DLD1 (cell line): ENCODE data around the gene FAM171A2.
"Not testable (repeated sequence)": the region's sequence is repeated elsewhere in the genome, so short reads cannot be mapped to it uniquely, and the experiment has no call there.

ENCODE experiments used
- in situ Hi-C: cut with HindIII; loops from 2 replicates; pipeline ENCODE4 v1.10.0; 2017; ENCODE audit warnings: low sequenced_read_pairs

The FAM171A2 gene

GRCh38 chr17:44347206-44348055 is 16.2 kb downstream of the FAM171A2 start:
- in situ Hi-C loops: not testable (repeated sequence)

- in situ Hi-C loops: no loop called here
Measured at GRCh38 chr17:44346064-44346844, 17.4 kb downstream of the FAM171A2 start.

GRCh38 chr17:44345454-44346026 is 18.1 kb downstream of the FAM171A2 start:
- in situ Hi-C loops: no loop called here

DNA sequence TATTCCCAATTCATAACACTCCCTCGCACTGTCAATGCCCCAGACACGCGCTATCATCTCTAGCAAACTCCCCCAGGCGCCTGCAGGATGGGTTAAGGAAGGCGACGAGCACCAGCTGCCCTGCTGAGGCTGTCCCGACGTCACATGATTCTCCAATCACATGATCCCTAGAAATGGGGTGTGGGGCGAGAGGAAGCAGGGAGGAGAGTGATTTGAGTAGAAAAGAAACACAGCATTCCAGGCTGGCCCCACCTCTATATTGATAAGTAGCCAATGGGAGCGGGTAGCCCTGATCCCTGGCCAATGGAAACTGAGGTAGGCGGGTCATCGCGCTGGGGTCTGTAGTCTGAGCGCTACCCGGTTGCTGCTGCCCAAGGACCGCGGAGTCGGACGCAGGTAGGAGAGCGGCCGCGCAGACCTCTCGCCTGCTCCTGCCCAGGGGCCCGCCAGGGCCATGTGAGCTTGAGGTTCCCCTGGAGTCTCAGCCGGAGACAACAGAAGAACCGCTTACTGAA is 18.7 kb downstream of the FAM171A2 start, which contains the start of gene GRN:
Gene GRN, plus strand, starts transcription at position 364 of the 515 bp plus-strand sequence. CDS start 3,863 bp downstream, outside the sequence.
- in situ Hi-C loops: no loop called here

DNA sequence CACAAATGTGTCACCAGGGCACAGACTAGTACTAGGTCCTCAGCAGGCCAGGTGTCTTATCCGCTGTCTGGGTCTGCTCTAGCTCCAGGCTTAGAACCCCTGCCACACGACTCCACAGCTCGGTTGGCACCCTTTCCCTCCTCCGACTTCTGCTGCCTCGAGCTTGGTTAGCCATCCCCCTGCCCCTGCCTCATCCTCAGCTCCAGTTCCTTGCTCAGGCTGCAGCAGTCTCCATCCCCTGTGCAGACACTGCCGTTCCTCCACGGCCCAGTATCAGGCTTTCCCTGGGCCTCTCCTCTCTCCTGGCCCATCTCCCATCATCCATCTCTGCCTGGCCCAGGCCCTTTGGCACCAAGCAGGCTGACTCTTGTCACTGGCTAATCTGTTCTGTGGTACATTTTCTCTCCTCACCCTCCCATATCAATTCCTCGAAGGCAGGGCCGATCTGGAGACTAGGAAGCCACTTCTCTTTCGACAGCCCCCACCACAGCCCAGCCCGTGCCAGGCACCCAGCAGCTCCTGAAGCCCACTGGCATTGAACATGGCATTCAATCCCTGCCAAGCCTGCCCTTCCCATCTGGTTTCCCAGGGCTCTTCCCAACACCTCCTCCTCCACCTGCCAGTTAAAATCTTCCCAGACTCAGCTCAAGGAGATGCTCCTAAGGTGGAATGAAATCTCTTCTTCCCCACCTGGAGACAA is 20.0 kb downstream of the FAM171A2 start:
- in situ Hi-C loops: no loop called here

DNA sequence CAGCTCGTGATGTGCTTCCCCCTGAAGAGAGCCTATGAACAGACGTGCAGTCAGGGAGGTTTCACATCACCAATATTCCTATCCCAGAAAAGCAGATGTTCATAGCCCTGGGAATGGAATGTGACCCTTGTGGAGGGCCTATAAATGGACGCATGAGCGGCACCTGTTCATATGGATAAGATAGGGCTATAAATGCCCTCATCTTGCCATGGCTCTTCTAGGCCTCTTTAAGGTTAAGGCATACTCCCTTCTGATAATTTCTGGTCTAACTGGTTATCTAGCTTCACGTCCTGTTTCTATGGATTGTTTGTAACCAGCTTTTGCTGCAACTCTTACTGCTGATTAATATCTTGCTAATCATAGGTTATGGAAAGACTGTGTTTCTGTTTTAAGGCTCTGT is 23.1 kb downstream of the FAM171A2 start:
- in situ Hi-C loops: not testable (repeated sequence)

GRCh38 chr17:44338702-44339101 is 25.0 kb downstream of the FAM171A2 start:
- in situ Hi-C loops: no loop called here

DNA sequence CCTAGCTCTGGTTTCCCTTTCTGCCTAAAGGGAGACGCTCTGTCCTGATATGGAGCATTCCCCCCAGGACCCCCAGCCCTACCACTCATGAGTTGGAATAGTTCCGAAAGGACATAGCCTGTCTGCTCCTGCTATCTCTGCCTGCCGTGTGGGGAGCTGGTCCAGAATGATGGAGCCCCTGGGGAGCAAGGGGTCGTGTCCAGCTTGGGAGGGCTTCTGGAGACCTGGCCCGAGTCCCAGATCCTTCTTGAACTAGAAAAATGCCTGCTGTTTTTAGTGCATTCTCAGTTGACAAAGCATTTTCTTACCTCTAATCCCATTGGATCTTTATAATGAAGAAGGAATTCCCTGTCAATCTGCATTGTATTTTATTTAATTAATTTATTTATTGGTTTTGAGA is 27.7 kb downstream of the FAM171A2 start:
- in situ Hi-C loops: no loop called here

DNA sequence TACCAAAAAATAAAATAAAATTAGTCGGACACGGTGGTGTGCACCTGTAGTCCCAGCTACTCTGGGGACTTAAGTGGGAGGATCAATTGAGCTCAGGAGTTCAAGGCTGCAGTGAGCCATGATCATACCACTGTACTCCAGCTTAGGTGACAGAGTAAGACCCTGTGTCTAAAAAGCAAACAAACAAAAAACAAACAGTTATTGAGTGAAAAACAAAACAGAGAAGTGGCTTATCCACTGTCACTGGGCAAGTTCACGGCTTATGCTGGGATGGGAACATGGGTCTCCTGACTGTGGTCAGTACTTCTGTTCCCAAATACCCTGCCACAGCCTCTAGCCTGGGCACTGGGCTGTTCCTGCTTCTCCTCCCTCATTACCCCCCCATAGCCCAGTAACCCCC is 28.1 kb downstream of the FAM171A2 start:
- in situ Hi-C loops: no loop called here

- in situ Hi-C loops: no loop called here
Measured at GRCh38 chr17:44334727-44335126, 28.9 kb downstream of the FAM171A2 start.

DNA sequence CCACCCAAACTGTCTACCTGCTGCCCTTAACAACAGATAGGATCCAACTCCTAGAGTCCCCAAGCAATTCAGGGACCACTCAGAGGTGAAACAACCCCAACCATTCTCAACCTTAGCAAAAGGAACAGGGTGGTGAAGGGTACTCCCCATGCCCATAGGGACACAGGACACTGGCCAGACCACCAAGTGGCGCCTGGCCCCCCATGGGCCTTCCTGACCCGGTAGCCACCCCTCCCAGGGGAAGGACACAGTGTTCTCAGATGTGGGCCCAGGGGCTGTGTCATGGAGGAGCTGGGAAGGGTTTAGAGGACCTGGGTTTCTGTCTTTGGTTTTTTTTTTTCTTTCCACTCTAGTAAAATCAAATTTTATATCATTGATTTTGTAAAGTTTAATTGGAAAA is 29.3 kb downstream of the FAM171A2 start:
- in situ Hi-C loops: no loop called here

- in situ Hi-C loops: no loop called here
Measured at GRCh38 chr17:44333371-44333770, 30.3 kb downstream of the FAM171A2 start.

- in situ Hi-C loops: no loop called here
Measured at GRCh38 chr17:44331249-44331760, 32.3 kb downstream of the FAM171A2 start.

DNA sequence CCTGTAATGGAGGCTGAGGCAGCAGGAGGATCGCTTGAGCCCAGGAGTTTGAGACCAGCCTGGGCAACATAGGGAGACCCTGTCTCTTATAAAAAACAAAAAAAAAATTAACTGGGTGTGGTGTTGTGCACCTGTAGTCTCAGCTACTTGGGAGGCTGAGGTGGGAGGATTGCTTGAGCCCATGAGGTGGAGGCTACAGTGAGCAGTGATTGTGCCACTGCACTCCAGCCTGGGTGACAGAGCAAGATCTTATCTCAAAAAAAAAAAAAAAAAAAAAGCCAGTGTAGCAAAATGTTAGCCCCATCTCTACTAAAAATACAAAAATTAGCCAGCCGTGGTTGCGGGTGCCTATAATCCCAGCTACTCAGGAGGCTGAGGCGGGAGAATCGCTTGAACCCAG is 33.4 kb downstream of the FAM171A2 start:
- in situ Hi-C loops: not testable (repeated sequence)

DNA sequence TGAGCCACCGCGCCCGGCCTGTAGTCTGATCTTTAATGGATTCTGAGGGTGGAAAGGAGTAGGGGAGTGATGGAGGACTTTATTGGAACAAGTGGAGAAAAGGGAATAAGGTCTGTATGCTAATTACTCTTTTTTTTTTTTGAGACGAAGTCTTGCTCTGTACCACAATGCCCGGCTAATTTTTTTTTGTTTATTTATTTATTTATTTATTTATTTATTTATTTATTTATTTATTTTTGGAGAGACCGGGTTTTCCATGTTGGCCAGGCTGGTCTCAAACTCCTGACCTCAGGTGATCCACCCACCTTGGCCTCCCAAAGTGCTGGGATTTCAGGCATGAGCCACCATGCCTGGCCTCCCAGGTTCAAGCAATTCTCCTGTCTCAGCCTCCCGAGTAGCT is 34.1 kb downstream of the FAM171A2 start:
- in situ Hi-C loops: not testable (repeated sequence)

DNA sequence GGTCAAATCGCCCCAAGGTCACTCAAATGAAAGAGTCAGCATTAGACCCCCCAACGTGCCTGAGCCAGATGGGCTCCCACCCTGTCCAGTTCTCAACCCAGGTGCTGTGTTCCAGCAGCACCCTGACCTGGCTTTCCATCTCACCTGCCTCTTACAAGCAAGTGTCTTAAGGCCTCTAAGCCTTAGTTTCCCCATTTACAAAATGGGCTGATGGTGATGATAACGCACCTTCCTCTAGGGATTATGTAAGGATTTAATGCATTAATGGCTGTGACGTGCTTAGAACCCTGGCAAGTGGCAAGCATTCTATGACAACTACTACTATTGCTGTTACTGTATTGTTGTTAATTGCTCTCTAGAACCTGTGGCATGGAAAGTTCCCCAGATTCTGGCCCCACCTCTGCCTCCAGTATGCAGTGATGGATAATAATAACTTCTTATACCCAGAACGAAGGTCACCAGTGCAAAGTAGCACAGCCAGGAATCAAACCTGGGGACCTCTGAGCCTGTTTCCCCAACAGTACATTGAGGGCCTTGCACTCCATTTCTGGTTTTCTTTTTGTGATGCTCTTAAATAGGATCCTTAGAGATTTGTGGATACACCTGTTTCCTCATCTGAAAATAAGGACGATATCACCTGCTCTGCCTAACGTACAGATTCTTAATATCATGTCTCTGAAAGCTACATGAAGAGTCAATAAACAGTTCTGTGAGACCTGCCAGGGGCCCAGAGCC is 35.8 kb downstream of the FAM171A2 start:
- in situ Hi-C loops: no loop called here

GRCh38 chr17:44326861-44327444 is 36.7 kb downstream of the FAM171A2 start:
- in situ Hi-C loops: no loop called here

GRCh38 chr17:44324571-44325275 is 38.9 kb downstream of the FAM171A2 start, which contains the start of gene SLC25A39:
Gene SLC25A39, minus strand, starts transcription at chr17:44324823. Its CDS starts 1,261 bp downstream, at chr17:44323562.
- in situ Hi-C loops: loop anchor here (5.0 kb wide), 1 partner anchor 52 kb away; no protein-coding TSS in a partner anchor
